ENCODE data around the gene TRIB2. TPM values are rescaled to one million over a fixed set of nuclear protein-coding genes. Genes with fewer than 3 reads are reported as not detected.

TRIB2 gene
- polyA plus RNA-seq, 3 donors = 0.29 to 2.6 (median 0.51) TPM

DNA sequence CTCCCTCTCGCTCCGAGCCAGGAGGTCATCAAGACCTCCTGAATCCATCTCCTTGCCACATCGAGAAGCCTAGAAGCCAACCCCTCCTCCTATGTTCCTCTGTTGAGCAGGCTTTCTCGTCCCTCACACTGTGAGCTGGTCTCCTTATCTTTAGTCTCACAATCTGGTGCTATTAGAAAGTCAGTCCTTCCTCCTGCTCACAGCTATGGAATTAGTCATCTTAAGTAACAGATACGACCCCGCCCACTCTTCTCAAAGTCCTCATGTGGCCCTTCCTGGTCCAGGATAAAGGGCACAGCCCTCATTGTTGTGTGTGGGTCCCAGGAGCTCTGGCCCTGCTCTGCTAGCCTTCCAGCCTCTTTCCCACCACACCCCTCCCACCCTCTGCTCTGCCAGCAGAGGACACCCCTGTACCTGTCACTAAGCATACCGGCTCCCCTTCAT is 41.4 kb upstream of the TRIB2 start:
- WGBS (ENCODE audit: insufficient coverage) = 97% methylated on average over 3 of the region's 7 CpGs

DNA sequence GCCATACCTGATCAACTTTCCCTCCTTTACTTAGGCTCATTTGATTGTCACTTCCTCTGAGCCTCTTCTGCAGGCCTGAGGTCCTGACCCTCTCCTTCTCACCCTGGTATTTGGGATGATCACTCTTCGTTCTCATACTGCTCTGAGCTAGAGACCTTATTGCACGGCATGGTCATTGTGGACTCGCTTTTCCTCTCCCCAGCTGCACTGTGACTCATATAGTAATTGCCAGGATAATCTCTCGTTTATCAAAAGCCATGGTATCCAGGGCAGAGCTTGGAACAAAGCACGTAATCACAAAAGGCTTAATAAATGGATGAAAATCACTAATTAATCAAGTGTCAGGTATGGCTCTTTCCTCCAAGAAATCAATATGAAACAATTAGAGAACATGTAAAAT is 40.9 kb upstream of the TRIB2 start:
- no peak overlapping the region for H3K9ac ChIP-seq (ENCODE audit: insufficient read depth, low read length, poor library complexity, severe bottlenecking)
- no peaks in the 10 kb centered on the region for H4K20me1 ChIP-seq (ENCODE audit: insufficient read depth, low read length)
- intact Hi-C loops (cut with micrococcal nuclease) = no loop called here
- H3K27ac Mint-ChIP-seq = peak overlapping the region in 1 of 7 donors; percentile 8
- no peaks in the 10 kb centered on the region for H3K79me2 ChIP-seq (ENCODE audit: insufficient read depth, low read length)
- peaks cover 3 to 13% (median 11%) of the 10 kb centered on the region in 3 donors for H3K27me3 Mint-ChIP-seq (ENCODE audit: low read depth in 3 of 3)
- WGBS (ENCODE audit: insufficient coverage) = no CpG with 5 or more reads among the region's 5 CpGs
- H3K9me3 Mint-ChIP-seq = peaks cover 9 to 16% (median 13%) of the 10 kb centered on the region in 7 donors
- TF ChIP-seq, protein P1, sequence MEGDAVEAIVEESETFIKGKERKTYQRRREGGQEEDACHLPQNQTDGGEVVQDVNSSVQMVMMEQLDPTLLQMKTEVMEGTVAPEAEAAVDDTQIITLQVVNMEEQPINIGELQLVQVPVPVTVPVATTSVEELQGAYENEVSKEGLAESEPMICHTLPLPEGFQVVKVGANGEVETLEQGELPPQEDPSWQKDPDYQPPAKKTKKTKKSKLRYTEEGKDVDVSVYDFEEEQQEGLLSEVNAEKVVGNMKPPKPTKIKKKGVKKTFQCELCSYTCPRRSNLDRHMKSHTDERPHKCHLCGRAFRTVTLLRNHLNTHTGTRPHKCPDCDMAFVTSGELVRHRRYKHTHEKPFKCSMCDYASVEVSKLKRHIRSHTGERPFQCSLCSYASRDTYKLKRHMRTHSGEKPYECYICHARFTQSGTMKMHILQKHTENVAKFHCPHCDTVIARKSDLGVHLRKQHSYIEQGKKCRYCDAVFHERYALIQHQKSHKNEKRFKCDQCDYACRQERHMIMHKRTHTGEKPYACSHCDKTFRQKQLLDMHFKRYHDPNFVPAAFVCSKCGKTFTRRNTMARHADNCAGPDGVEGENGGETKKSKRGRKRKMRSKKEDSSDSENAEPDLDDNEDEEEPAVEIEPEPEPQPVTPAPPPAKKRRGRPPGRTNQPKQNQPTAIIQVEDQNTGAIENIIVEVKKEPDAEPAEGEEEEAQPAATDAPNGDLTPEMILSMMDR (IDR thresholded peaks at IDR 0.05) = no peak
- H3K36me3 ChIP-seq (replicated peaks in 1 of 2; ENCODE audit: control insufficient read depth in 1 of 2, insufficient read depth in 2 of 2, low read length in 2 of 2) = no peaks in the 10 kb centered on the region
- H3K27ac ChIP-seq (ENCODE audit: low read depth in 1 of 2, low read length in 2 of 2) = no peak overlapping the region
- H3K4me2 ChIP-seq (replicated peaks; ENCODE audit: extremely low read depth, low read length, poor library complexity, severe bottlenecking) = no peak overlapping the region
- H3K27me3 ChIP-seq (ENCODE audit: control insufficient read depth in 2 of 2, insufficient read depth in 2 of 2, low read length in 2 of 2) = peaks cover 0 to 3% of the 10 kb centered on the region in 2 donors
- no peaks in the 10 kb centered on the region for H3K4me1 ChIP-seq (ENCODE audit: control insufficient read depth in 1 of 2, insufficient read depth in 2 of 2, low read length in 2 of 2)
- peaks cover 0 to 5% of the 10 kb centered on the region in 2 donors for H3K9me3 ChIP-seq (replicated peaks in 1 of 2; ENCODE audit: control insufficient read depth in 1 of 2, insufficient read depth in 1 of 2, low read length in 2 of 2)
- no peak overlapping the region for H2AFZ ChIP-seq (ENCODE audit: insufficient read depth, low read depth, low read length, poor library complexity, severe bottlenecking)
- no peak overlapping the region for H3K4me3 Mint-ChIP-seq
- H3K4me3 ChIP-seq (replicated peaks in 1 of 3; ENCODE audit: low read depth in 2 of 3, low read length in 3 of 3) = no peak overlapping the region
- DNase-seq = no peak
- no peaks in the 10 kb centered on the region for H3K4me1 Mint-ChIP-seq
- no peaks in the 10 kb centered on the region for H3K36me3 Mint-ChIP-seq

More for the DNA sequence above, 41.4 kb upstream of the TRIB2 start:
- Histone ChIP-seq H4K20me1 (ENCODE audit: insufficient read depth, low read length) (no peaks in the 10 kb centered on the region), H3K36me3 (replicated peaks in 1 of 2; ENCODE audit: control insufficient read depth in 1 of 2, insufficient read depth in 2 of 2, low read length in 2 of 2) (no peaks in the 10 kb centered on the region), H3K4me2 (replicated peaks; ENCODE audit: extremely low read depth, low read length, poor library complexity, severe bottlenecking) (no peak overlapping the region), H3K79me2 (ENCODE audit: insufficient read depth, low read length) (no peaks in the 10 kb centered on the region), H3K9me3 (replicated peaks in 1 of 2; ENCODE audit: control insufficient read depth in 1 of 2, insufficient read depth in 1 of 2, low read length in 2 of 2) (peaks cover 0 to 5% of the 10 kb centered on the region in 2 donors), H3K9ac (ENCODE audit: insufficient read depth, low read length, poor library complexity, severe bottlenecking) (no peak overlapping the region), H3K27me3 (ENCODE audit: control insufficient read depth in 2 of 2, insufficient read depth in 2 of 2, low read length in 2 of 2) (peaks cover 0 to 3% of the 10 kb centered on the region in 2 donors), H3K27ac (ENCODE audit: low read depth in 1 of 2, low read length in 2 of 2) (no peak overlapping the region), H3K4me3 (replicated peaks in 1 of 3; ENCODE audit: low read depth in 2 of 3, low read length in 3 of 3) (no peak overlapping the region), H3K4me1 (ENCODE audit: control insufficient read depth in 1 of 2, insufficient read depth in 2 of 2, low read length in 2 of 2) (no peaks in the 10 kb centered on the region), H2AFZ (ENCODE audit: insufficient read depth, low read depth, low read length, poor library complexity, severe bottlenecking) (no peak overlapping the region)
- H3K27me3 Mint-ChIP-seq (ENCODE audit: low read depth in 3 of 3) = peaks cover 3 to 13% (median 11%) of the 10 kb centered on the region in 3 donors
- H3K9me3 Mint-ChIP-seq = peaks cover 7 to 14% (median 10%) of the 10 kb centered on the region in 7 donors
- DNase-seq = no peak
- TF ChIP-seq, protein P1 (IDR thresholded peaks at IDR 0.05) = no peak
- intact Hi-C loops (cut with micrococcal nuclease) = no loop called here
- H3K4me3 Mint-ChIP-seq = no peak overlapping the region
- H3K4me1 Mint-ChIP-seq = no peaks in the 10 kb centered on the region
- H3K36me3 Mint-ChIP-seq = no peaks in the 10 kb centered on the region
- H3K27ac Mint-ChIP-seq = peak overlapping the region in 1 of 7 donors; percentile 8
